HG03460 (cell line): Measurements from ENCODE around the gene CUL2.
"Not testable (repeated sequence)": the region's sequence is repeated elsewhere in the genome, so short reads cannot be mapped to it uniquely, and the experiment has no call there.

Experiments used
- ATAC-seq: cut with Tn5 transposase; IDR thresholded peaks from one replicate; pipeline ENCODE4 v1.9.1; 2021; ENCODE audit not compliant: unreplicated experiment

Gene CUL2

DNA sequence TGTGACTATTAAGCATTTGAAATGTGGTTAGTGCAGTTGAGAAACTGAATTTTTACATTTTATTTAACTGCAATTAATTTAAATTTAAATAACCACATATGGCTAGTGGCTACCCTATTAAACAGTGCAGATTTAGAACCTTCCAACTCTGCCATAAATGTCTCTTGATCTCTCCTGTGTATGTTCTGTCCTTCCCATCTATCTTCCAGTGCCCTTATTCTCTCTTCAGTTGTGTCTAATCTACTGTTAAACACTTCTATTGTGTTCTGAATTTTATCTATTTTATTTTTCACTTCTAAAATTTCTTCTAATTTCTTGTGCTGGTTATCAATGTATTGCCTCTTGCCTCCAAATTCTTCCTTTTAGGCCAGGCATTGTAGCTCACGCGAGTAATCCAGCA, 105.0 kb downstream of the CUL2 start:
- ATAC-seq = no peak

DNA sequence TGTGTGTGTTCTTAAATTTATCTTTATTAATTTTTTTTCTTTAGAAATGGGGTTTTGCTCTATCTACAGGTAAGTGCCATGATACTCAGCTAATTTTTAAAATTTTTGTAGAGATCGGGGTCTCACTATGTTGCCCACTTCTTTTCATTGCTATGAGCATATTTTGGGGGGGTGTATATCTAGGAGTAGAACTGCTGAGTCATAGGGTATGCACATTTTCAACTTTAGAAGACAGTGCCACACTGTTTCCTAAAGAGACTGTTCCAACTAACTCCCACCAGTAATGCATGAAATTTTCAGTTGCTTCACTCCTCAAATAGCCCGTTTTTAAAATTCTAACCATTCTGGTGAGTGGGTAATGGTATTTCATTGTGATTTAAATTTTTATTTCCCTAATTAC, 108.3 kb downstream of the CUL2 start:
- ATAC-seq = no peak

DNA sequence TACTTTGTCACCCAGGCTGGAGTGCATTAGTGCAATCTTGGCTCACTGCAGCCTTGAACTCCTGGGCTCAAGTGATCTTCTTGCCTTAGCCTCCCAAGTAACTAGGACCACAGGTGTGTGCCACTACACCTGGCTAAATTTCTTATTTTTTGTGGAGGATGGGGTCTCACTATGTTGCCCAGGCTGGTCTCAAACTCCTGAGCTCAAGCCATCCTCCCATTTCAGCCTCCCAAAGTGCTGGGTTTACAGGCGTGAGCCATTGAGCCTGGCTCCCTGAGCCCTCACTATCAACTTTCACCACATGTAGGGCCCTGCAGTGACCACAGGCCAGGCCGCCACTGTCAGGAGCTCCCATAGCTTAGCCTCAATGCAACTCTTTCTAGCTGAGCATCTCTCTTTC, 110.2 kb downstream of the CUL2 start:
- no peak for ATAC-seq

DNA sequence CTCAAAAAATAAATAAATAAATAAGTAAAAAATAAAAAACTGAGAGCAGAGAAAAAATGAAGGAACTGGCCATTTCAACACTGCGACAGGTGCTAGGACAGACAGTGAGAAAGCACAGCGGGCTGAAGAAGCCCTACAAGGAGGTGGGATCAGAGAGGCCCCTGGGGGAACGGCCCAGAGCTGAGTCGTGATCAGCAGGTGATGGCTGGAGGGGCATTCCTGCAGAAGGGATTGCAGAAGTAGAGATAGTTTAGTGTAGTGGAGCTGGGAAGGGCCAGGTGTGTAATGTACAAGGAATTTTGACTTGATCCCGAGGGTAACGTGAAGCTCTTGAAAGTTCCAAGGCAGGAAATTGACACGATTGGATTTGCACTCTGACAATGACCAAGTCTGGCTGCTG, 112.1 kb downstream of the CUL2 start:
- ATAC-seq = no peak

DNA sequence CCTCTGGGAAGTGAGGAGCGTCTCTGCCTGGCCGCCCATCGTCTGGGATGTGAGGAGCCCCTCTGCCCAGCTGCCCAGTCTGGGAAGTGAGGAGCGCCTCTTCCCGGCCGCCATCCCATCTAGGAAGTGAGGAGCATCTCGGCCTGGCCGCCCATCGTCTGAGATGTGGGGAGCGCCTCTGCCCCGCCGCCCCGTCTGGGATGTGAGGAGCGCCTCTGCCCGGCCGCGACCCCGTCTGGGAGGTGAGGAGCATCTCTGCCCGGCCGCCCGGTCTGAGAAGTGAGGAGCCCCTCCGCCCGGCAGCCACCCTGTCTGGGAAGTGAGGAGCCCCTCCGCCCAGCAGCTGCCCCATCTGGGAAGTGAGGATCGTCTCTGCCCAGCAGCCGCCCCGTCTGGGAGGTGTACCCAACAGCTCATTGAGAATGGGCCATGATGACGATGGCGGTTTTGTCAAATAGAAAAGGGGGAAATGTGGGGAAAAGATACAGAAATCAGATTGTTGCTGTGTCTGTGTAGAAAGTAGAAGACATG, 113.7 kb downstream of the CUL2 start:
- not testable (repeated sequence) for ATAC-seq

DNA sequence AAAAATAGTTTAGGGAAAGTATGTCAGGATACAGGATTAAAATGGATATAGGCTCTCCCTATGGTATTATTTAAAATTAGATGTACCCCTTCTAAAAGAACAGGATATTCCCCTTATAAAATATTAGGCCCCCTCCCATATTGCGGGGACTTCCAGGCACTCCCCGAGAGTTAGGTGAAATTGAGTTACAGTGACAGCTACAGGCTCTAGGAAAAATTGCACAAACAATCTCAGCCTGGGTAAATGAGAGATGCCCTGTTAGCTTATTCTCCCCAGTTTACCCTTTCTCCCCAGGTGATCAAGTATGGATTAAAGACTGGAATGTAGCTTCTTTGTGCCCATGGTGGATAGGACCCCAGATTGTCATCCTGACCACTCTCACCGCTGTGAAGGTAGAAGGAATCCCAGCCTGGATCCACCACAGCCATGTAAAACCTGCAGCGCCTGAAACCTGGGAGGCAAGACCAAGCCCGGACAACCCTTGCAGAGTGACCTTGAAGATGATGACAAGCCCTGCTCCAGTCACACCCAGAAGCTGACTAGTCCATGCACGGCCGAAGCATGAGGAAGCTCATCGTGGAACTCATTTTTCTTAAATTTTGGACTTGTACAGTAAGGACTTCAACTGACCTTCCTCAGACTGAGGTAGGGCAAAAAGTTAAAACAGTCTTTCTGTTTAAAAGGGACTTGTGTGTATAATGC, 115.6 kb downstream of the CUL2 start:
- ATAC-seq = not testable (repeated sequence)

DNA sequence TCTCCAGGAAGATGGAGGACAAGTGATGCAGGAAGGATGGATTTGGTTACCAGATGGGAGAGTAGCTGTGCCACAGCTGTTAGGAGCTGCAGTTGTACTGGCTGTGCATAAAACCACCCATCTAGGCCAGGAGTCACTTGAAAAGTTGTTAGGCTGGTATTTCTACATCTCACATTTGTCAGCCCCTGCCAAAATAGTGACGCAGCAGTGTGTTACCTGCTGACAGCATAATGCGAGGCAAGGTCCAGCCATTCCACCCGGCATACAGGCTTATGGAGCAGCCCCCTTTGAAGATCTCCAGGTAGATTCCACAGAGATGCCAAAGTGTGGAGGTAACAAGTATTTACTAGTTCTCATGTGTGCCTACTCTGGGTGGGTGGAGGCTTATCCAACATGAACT, 116.4 kb downstream of the CUL2 start:
- ATAC-seq = not testable (repeated sequence)

DNA sequence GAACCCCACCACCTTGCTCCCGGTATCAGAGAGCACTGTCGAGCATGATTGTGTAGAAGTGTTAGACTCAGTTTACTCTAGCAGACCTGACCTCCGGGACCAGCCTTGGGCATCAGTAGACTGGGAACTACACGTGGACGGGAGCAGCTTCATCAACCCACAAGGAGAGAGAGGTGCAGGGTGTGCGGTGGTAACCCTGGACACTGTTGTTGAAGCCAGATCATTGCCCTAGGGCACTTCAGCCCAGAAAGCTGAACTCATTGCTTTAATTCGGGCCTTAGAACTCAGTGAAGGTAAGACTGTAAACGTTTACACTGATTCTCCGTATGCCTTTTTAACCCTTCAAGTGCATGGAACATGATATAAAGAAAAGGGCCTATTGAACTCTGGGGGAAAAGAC, 117.0 kb downstream of the CUL2 start:
- ATAC-seq = not testable (repeated sequence)

DNA sequence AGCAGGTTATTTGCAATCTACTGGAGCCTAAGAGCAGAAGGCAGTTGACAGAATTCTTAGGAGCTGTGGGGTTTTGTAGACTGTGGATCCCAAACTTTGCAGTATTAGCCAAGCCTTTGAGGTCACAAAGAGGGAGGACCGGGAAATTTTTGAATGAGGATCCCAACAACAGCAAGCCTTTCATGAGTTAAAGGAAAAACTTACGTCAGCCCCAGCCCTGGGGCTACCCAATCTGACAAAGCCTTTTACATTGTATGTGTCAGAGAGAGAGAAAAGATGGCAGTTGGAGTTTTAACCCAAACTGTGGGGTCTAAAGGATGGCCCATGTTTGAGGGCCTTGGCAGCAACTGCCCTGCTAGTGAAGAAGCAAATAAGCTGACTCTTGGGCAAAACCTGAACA, 117.5 kb downstream of the CUL2 start:
- ATAC-seq = not testable (repeated sequence)

DNA sequence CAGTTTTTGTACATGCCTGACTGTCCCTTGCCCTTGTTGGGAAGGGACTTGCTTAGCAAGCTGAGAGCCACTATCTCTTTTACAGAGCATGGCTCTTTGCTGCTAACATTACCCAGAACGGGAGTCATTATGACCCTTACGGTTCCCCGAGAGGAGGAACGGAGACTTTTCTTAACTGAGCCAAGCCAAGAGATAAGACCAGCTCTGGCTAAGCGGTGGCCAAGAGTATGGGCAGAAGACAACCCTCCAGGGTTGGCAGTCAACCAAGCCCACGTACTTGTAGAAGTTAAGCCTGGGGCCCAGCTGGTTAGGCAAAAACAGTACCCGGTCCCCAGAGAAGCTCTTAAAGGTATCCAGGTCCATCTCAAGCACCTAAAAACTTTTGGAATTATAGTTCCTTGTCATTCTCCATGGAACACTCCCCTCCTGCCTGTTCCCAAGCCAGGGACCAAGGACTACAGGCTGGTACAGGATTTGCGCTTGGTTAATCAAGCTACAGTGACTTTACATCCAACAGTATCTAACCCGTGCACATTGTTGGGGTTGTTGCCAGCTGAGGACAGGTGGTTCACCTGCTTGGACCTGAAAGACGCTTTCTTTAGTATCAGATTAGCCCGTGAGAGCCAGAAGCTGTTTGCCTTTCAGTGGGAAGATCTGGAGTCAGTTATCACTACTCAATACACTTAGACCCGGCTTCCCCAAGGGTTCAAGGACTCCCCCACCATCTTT, 118.4 kb downstream of the CUL2 start:
- not testable (repeated sequence) for ATAC-seq

DNA sequence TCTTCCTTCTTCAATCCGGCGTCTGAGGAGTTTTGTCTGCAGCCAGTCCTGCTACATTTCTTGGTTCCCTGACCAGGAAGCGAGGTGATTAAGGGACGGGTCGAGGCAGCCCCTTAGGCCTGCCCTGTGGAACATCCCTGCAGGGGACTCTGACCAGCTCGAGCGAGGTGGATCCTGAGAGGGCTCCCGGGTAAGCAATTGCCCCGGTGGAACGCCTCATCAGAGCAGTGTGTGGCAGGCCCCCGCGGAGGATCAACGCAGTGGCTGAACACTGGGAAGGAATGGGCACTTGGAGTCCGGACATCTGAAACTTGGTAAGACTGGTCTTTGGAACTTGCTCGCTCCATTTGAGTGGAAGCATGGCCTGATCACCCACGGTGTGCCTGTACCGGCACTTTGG, 121.0 kb downstream of the CUL2 start:
- no peak for ATAC-seq

DNA sequence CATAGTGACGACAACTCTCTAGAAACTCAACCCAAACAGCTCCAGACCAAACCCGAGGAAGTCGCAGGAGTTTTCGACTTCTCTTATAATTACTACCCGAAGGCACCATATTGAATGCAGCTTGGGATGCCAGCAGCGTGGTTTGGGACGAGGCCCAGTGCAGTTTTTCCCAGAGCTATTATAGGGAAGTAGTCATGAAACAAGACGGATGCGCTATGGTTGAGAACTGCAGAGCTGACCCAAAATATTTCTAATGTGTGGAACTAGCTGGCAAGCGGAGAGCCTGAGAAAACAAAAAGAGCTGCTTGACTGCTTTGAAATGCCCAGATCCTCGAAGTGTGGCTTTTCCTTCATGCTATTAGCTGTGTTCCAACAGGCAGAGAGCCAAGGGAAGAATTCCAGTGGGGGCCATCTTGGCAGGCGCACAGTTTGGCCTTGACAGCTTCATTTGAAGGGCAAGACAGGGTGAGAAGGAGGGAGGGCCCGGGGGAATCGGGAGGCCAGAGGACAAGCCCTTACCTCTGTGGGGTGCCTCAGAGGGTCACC, 122.7 kb downstream of the CUL2 start:
- no peak for ATAC-seq

DNA sequence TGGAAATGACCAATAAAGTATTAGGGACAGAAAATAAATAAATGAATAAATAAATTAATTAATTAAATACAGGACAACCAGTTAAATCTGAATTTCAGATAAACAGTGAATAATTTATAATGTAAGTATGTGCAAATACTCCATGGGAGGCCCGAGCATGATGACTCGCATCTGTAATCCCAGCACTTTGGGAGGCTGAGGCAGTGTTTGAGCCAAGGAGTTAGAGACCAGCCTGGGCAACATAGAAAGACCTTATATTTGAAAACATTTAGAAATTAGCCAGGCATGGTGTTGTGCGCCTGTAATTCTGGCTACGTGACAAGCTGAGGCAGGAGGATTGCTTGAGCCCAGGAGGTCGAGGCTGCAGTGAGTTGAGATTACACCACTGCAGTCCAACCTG, 123.7 kb downstream of the CUL2 start:
- ATAC-seq = no peak

DNA sequence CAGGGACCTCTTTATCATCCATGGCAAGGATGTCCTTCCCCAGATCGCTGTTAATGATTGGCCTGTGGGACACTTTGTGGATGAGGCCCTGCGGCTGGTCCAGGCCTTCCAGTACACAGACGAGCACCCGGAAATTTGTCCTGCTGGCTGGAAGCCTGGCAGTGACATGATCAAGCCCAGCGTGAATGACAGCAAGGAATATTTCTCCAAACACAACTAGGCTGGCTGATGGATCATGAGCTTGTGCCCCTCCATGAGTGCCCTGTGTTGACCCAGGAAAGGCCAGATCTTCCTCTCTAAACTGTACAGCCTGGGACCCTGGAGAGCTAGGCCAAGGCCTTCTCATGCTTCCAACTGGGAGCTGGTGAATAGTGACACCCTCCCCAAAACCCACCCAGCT, 124.1 kb downstream of the CUL2 start:
- no peak for ATAC-seq

DNA sequence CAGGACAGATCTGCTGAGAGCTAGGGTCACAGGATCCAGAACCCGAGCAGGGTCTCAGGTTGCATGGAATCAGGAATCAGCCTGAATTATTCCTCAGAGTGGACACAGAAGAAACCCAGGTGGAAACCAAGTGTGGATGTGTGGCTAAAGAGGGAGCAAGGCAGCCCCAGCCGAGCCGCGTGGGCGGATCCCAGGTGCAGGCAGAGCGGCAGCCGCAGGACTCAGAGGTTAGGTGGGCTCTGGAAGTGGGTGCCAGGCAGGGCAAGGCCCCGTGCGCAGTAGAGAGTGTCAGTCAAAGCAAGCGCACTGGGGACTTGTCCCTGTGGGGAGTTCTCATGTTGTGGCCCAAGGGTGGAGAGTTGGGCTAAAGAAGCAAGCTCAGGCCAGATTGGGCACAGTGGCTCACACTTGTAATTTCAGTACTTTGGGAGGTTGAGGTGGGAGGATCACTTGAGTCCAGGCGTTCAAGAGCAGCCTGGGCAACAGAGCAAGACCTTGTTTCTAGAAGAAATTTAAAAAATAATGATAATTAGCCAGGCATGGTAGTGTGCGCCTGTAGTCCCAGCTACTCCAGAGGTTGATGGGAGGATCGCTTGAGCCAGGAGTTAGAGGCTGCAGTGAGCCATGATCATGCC, 125.9 kb downstream of the CUL2 start:
- ATAC-seq = no peak

DNA sequence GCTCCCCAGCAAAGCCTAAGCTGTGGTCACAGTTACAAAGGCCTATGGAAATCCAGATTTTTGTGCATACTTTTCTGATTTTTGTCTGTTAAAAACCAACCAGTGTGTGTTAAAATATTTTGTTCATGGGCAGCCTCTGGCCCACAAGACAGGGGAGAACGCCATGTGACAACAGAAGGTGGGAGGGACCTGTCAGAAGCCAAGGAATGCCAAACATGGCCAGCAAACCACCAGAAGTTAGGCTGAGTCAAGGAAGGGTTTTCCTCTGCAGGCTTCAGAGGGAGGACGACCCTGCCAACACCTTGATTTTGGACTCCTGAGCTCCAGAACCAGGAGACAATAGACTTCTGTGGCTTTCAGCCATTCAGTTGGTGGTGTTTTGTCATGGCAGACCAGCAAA, 127.3 kb downstream of the CUL2 start:
- no peak for ATAC-seq

DNA sequence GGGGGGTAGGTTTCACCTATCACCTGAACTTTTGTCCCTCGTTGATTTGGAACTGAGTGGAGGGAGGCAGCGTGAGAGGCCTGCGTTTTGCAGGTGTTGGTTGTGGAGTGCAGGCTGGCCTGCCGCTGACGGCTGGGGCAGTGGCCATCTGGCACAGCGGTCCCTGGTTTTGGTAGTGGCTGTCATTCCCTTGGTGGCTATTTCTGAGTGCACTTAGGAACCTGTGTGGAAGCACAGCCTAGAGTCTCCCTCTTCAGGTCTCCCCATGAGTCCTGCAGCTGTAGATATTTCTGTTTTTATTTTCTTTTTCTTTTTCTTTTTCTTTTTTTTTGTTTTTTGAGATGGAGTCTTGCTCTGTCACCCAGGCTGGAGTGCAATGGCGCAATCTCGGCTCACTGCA, 129.2 kb downstream of the CUL2 start:
- no peak for ATAC-seq

DNA sequence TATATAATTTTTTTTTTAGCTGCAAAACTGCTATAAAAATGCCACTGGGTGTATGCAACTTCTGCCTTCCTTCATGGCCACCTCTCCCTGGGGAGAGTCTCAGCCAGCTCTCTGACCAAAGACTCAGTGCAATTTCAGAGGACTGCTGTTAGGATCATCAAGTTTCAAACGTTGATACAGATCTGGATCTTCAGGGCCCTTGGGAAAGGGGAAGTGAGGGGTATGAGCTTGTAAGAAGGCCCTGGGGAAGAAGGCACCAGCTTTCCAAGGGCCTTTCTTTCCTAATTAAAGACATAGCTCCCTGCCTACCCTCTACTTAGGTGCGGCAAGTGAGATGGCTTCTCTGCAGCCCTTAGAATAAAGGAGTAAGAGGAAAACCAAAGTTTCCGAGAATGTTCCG, 130.4 kb downstream of the CUL2 start:
- no peak for ATAC-seq

DNA sequence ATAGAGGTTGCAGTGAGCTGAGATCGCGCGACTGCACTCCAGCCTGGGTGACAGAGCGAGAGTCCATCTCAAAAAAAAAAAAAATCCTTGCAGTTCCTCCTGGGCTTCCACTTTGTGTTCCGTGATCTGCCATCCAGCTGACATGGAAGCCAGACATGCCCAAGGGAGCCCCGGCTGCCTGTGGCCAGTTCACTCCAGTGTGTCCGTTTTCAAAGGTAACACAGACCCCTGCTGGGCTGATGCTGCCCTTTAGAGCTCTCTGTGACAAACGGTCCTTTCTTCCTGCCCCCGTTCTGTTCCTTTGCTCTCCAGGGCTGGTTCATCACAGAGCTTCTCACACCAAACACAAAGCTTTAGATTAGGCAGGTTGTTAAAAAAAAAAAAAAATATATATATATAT, 130.8 kb downstream of the CUL2 start:
- no peak for ATAC-seq
